ENCODE measurements around the gene MGME1. TPM values are rescaled to one million over a fixed set of nuclear protein-coding genes. Genes with fewer than 3 reads are reported as not detected.

The MGME1 gene
- total and polyA plus RNA-seq, 2 of the 13 experiments (the other 11 are each of a cell fraction or from before 2014, with no cell fraction given): 36.7 to 66.6 TPM

GRCh38 chr20:17958373-17959256 lies 10.2 kb upstream of the MGME1 start (continued):
- TF ChIP-seq ZHX2 (IDR thresholded peaks at IDR 0.05; ENCODE audit: low read depth): no peak
- TF ChIP-seq ZHX2 (CRISPR knock-in tag; IDR thresholded peaks at IDR 0.05; ENCODE audit: borderline replicate concordance): no peak
- TF ChIP-seq RXRB (CRISPR knock-in tag; IDR thresholded peaks at IDR 0.05; ENCODE audit: borderline replicate concordance): peak; percentile 74
- no peak for TF ChIP-seq BCL3 (CRISPR knock-in tag; IDR thresholded peaks at IDR 0.05)
- TF ChIP-seq ZNF335 (CRISPR knock-in tag; IDR thresholded peaks at IDR 0.05): no peak; the same call in 1 of the 2 replicates
- no peak; the same call in 1 of the 2 replicates for TF ChIP-seq ZNF281 (CRISPR knock-in tag; IDR thresholded peaks at IDR 0.05; ENCODE audit: borderline replicate concordance)
- no peak for TF ChIP-seq IKZF4 (CRISPR knock-in tag; IDR thresholded peaks at IDR 0.05; ENCODE audit: borderline replicate concordance, low read depth, not compliant biosample characterization)
- TF ChIP-seq ZC3H13 (CRISPR knock-in tag; IDR thresholded peaks at IDR 0.05): no peak
- TF ChIP-seq MXD1 (CRISPR knock-in tag; IDR thresholded peaks at IDR 0.05): no peak; the same call in 1 of the 2 replicates
- TF ChIP-seq RFXANK (CRISPR knock-in tag; IDR thresholded peaks at IDR 0.05): peak; percentile 66
- no peak for TF ChIP-seq ZNF773 (CRISPR knock-in tag; IDR thresholded peaks at IDR 0.05; ENCODE audit: borderline replicate concordance)
- TF ChIP-seq NFE2L1 (CRISPR knock-in tag; IDR thresholded peaks at IDR 0.05; ENCODE audit: borderline replicate concordance): no peak
- no peak for TF ChIP-seq ZNF770 (CRISPR knock-in tag; IDR thresholded peaks at IDR 0.05)
- TF ChIP-seq FOXA3 (CRISPR knock-in tag; IDR thresholded peaks at IDR 0.05): peak; percentile 64
- no peak for TF ChIP-seq FOXA1 (IDR thresholded peaks at IDR 0.05)
- TF ChIP-seq FOXA1 (CRISPR knock-in tag; IDR thresholded peaks at IDR 0.05): peak; percentile 81
- peak; percentile 74 for TF ChIP-seq GATAD2A (CRISPR knock-in tag; IDR thresholded peaks at IDR 0.05)

All from HepG2 (cell line).